ENCODE measurements around the gene TLE3.
A peak's percentile ranks its signal among the peaks of the same experiment; 100 is the strongest.
"Not testable (repeated sequence)": the region's sequence is repeated elsewhere in the genome, so short reads cannot be mapped to it uniquely, and the experiment has no call there.

TLE3 gene

DNA sequence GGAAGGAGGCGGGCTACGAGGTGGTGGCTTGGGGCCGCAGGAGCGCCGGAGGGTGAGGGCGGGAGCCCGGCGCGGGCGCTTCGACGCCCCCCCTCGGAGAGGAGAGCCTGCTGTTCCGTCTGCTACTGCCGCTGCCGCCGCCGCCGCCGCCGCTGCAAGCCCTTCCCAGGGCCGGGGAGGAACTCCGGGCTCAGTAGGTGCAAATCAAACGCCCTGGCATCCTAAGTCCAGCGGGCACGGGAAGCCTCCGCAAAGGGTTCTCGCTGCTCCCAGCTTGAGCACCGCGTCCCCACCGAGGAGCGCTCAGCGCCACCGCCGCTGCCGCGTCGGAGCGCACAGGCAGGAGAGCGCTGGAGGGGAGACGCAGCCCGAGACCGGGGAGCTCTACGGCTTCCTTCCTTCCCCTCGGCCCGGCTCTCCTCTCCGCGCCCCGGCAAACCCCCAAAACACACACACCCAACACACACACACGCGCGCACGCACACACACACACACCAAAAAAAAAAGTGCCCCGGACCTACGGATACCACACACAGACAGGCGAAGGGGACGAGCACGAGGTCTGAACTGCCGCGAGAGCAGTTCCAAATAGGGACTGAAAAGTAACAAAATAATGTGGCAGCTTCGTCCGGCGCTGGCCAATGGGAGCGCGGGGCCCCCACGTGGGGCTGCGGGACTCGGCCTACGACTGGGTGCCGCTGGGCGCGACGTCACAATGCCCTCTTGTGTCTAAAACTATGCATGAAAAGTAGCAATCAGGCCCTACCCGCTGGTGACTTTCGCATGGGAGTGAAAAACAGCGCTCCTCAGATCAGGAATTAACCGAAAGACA is at the start of gene TLE3:
Gene TLE3 (minus strand): TSS at position 597 of the 832 bp plus-strand sequence. CDS start 1,119 bp downstream, outside the sequence.
- DNase-seq: peak; percentile 98

DNA sequence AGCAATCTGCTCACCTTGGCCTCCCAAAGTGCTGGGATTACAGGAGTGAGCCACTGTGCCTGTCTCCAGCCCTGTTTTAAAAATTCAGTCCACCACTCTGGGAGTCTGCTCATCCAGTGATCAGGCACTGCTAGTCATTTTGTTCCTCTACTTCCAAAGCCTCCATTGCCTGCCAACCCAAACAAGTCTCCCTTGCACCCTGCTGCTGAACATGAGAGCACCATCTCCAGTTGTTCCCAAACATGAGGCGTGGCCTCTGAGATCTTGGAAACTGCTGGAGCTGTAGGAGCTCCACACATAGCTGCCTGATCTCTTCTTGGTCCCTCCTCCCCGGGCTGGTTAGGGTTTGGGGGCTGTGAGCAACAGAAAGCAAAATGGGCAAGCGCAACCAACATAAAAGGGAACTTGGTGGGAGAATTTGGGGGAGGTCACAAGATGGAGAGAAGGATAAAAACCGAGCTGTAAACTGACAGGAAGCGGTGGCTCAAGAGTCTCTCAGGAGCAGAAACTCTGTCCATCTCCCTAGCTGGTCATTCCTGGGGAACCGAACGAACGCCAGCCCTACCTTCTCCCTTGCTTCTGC is 49.6 kb upstream of the TLE3 start:
- DNase-seq: no peak

DNA sequence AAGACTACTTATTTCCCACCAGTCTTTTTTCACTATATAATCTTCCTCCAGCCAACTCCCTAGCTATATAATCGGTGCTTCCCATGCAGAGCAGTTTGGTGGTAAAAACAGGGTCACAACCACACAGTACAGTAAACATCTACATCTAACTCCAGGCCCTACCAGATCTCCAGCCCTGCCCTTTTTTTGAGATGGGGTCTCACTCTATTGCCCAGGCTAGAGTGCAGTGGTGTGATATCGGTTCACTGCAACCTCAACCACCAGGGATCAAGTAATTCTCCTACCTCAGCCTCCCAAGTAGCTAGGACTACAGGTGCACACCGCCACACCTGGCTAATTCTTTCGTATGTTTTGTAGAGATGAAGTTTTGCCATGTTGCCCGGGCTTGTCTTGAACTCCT is 49.1 kb upstream of the TLE3 start:
- DNase-seq: no peak

- no peak for DNase-seq
These were observed 48.4 kb upstream of the TLE3 start for GRCh38 chr15:70146162-70146561.

DNA sequence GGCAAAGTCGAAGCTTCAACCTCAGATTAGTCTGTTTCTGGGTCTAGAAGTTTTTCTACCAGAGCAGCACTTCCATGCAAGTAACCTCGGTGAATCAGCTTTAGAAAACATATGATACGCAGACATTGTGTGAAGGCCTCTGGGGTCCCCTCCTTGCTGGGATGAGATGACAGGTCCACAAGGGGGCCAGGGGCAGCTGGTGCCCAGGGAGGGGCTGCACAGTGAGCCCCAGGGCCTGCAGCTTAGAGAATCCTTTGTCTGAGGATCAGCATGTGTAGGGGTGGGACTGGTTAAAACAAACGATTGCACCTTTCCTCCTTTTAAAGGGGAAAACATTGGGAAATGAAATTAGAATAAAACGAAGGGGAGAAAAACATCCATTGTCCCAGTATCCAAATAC is 47.5 kb upstream of the TLE3 start:
- no peak for DNase-seq

- DNase-seq: peak; percentile 58
These were observed 44.8 kb upstream of the TLE3 start for GRCh38 chr15:70142322-70143191.

GRCh38 chr15:70142072-70142321 is 44.3 kb upstream of the TLE3 start:
- no peak for DNase-seq

GRCh38 chr15:70141376-70142071 is 43.8 kb upstream of the TLE3 start:
- no peak for DNase-seq

DNA sequence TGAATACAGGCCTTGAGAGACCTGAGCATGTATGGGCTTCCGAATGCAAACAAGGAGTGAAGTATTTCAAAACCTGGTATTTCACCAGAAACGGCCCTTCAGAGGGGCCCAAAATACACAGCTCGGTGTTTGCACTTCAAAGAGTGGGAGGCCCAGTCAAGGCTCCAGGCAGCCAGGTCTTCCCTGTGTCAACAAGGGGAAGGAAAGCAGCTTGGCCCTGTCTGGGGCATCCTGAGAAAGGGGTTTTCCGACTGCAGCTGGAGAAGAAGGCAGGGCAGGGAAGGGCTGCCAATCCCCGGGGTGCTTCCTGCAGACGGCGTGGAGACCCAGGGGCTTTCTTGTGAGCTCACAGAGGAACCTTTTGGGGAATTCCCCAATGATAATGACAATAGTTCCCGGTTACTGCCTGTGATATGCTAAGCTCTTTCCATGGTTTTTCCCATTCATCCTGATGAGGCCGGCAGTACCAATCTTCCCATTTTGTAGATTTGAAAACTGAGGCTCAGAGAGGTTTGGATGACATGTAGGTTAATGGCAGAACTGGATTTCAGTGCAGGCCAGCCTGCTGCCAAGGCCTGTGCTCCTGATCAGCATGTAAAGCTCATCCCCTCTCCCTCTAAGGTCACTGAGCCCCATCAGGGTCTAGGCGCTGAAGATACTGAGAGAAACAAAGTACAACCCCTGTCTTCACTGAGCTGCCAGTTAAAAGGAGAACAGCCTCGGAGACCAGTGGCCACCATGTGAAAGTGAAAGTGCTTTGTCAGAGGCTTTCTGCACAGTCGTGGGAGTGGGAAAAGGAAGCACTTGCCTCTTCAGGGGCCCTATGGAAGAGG is 43.0 kb upstream of the TLE3 start:
- DNase-seq: peak; percentile 27

DNA sequence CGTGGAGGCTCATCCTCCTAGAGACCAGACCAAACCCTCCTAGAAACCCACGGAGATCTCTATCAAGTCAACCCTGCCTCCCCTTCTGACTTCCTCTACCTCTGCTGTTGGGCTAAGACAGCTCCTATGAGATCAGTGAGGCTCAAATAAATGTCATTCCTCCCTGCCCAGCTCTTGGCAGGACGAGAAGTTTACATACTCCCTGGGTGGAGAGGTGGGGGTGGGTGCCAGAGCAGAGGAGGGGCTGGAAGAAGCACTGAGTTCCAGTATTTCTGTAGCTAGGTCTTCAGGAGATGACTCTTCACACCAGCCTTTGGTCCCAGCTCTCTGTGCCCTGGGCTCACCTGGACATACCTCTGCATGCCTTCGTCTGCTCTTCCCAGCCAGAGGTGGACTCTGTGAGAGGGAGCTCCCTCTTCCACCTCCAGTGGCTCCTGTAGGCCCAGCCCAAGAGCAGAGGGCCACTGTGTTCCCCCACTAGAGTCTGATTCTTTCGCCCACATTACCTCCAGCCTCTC is 42.4 kb upstream of the TLE3 start:
- DNase-seq: no peak

- no peak for DNase-seq
These were observed 40.2 kb upstream of the TLE3 start for GRCh38 chr15:70137967-70138366.

GRCh38 chr15:70137021-70137420 is 39.3 kb upstream of the TLE3 start:
- not testable (repeated sequence) for DNase-seq

DNA sequence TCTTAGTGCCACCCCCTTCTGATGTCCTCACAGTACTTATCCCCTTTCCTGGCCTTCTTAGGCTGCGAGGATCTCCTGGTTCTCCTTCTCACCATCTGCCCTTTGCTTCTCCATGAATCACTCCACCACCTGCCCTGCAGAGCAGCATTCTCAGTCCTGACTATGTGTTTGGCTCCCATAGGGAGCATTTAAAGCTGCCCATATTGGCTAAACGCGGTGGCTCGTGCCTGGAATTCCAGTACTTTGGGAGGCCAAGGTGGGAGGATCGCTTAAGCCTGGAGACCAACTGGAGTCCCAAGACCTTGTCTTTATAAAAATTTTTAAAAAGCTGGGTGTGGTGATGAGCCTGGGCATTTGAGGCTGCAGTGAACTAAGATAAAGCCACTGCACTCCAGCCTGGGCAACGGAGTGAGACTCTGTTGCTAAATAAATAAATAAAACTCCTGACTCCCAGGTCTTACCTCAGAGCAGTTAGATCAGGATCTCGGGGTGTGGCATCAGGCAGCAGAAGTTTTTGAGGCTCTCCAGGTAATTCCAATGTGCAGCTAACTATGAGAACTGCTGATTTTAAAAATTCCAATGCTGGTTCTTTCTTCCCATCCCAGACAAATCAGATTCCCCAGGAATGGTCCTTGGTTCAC is 36.2 kb upstream of the TLE3 start:
- DNase-seq: no peak

DNA sequence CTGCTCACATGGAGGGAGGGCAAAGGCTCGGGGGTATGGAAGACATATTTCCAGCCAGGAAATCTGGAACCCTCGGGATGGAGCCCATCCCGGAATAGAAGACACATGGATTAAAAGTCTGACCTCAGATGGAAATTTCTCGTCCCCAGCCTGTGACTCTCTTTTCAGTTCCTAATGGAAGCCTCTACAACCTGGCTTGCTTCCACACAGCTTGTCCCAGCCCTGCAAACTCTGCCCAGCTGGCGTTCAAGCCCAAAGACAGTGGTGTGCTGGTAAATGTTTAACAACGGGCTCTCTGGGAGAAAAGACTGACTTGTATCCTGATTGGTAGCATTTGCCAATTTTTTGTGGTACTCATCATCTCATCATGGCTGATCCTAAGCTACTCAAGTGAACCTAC is 35.6 kb upstream of the TLE3 start:
- DNase-seq: no peak

DNA sequence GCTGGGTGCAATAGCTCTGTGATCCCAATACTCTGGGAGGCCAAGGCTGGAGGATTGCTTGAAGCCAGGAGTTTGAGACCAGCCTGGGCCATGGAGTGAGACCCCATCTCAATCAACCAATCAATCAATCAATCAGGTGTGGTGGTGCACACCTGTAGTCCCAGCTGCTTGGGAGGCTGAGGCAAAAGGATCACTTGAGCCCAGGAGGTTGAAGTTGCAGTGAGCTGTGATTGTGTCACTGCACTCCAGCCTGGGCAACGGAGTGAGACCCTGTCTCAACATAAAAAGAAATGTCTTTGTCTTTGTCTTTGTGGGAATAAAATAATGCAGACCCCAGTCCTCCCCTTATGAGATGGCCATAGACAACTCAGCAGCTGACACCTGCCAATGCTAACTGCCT is 34.9 kb upstream of the TLE3 start:
- no peak for DNase-seq

GRCh38 chr15:70132139-70132538 is 34.4 kb upstream of the TLE3 start:
- no peak for DNase-seq

- DNase-seq: no peak
These were observed 30.9 kb upstream of the TLE3 start for GRCh38 chr15:70128414-70129140.

- no peak for DNase-seq
These were observed 30.2 kb upstream of the TLE3 start for GRCh38 chr15:70127770-70128413.

DNA sequence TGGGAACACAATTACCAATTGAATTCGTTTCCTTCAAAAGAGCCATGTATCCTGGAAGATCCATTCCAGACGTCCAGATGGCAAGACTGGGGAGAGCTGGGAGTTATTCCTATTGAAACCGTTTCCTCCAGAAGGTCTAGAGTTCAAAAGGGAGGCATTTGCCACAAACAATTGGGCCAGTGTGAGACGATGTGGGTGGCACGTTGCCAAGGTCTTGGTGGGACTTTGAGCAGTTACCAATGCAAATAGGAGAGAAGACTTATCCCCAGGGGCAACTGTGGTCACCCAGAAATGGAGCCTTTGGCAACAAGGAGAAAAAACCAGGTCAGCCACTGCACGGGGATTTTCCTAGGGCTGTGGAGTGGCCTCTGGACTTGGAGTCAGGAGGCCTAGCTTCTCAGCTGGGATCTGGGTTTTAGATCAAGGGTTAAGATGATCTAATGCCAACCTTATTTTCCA is 29.6 kb upstream of the TLE3 start:
- DNase-seq: no peak

- DNase-seq: no peak
These were observed 28.6 kb upstream of the TLE3 start for GRCh38 chr15:70126362-70126761.
